Osteocyte (in vitro differentiated cells): ENCODE results near the gene MEPE. TPM values are rescaled to one million over a fixed set of nuclear protein-coding genes. Genes with fewer than 3 reads are reported as not detected.

Experiments used
- DNase-seq: peaks from one replicate; pipeline ENCODE4 v3.0.0; 2021; ENCODE audit warnings: mixed read lengths; ENCODE audit not compliant: unreplicated experiment; ENCODE audit errors: extremely low spot score
- H3K27ac Mint-ChIP-seq: one replicate; pipeline ENCODE4 v1.8.0; 2021; ENCODE audit warnings: mild to moderate bottlenecking, mixed read lengths; ENCODE audit not compliant: unreplicated experiment
- H3K27me3 Mint-ChIP-seq: one replicate; pipeline ENCODE4 v1.8.0; 2021; ENCODE audit warnings: mixed read lengths; ENCODE audit not compliant: unreplicated experiment
- H3K36me3 Mint-ChIP-seq: one replicate; pipeline ENCODE4 v1.8.0; 2021; ENCODE audit warnings: mixed read lengths; ENCODE audit not compliant: unreplicated experiment
- H3K4me1 Mint-ChIP-seq: one replicate; pipeline ENCODE4 v1.8.0; 2021; ENCODE audit warnings: mixed read lengths; ENCODE audit not compliant: unreplicated experiment
- H3K4me3 Mint-ChIP-seq: one replicate; pipeline ENCODE4 v1.8.0; 2021; ENCODE audit warnings: mild to moderate bottlenecking, moderate library complexity, mixed read lengths; ENCODE audit not compliant: unreplicated experiment
- H3K9me3 Mint-ChIP-seq: one replicate; pipeline ENCODE4 v1.8.0; 2021; ENCODE audit warnings: mixed read lengths; ENCODE audit not compliant: unreplicated experiment
- long read RNA-seq: library from polyadenylated mRNA; unstranded; transcript quantifications from one replicate; pipeline ENCODE4 v2.0.0, GENCODE V29; 2021
- total RNA-seq: library from RNA; stranded (reverse); gene quantifications from 2 replicates; pipeline ENCODE4 v1.2.1, GENCODE V29; 2021
- TF ChIP-seq, protein P1 (sequence below): fragments of 200-600 bp; sonication (generic); IDR thresholded peaks from 2 replicates; pipeline ENCODE4 v1.5.0; 2021; ENCODE audit warnings: antibody characterized with exemption, mild to moderate bottlenecking, moderate library complexity

Gene MEPE, protein sequence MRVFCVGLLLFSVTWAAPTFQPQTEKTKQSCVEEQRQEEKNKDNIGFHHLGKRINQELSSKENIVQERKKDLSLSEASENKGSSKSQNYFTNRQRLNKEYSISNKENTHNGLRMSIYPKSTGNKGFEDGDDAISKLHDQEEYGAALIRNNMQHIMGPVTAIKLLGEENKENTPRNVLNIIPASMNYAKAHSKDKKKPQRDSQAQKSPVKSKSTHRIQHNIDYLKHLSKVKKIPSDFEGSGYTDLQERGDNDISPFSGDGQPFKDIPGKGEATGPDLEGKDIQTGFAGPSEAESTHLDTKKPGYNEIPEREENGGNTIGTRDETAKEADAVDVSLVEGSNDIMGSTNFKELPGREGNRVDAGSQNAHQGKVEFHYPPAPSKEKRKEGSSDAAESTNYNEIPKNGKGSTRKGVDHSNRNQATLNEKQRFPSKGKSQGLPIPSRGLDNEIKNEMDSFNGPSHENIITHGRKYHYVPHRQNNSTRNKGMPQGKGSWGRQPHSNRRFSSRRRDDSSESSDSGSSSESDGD
- not detected in 2 replicates for total RNA-seq
- long read RNA-seq, result 0 reads

- Mint-ChIP-seq H3K27me3 (peaks cover 15% of the 10 kb centered on the region), H3K36me3 (no peaks in the 10 kb centered on the region), H3K4me1 (peaks cover 11% of the 10 kb centered on the region), H3K27ac (no peak within 1 kb of the TSS), H3K9me3 (no peaks in the 10 kb centered on the region), H3K4me3 (no peak within 1 kb of the TSS)
- TF ChIP-seq, protein P1, sequence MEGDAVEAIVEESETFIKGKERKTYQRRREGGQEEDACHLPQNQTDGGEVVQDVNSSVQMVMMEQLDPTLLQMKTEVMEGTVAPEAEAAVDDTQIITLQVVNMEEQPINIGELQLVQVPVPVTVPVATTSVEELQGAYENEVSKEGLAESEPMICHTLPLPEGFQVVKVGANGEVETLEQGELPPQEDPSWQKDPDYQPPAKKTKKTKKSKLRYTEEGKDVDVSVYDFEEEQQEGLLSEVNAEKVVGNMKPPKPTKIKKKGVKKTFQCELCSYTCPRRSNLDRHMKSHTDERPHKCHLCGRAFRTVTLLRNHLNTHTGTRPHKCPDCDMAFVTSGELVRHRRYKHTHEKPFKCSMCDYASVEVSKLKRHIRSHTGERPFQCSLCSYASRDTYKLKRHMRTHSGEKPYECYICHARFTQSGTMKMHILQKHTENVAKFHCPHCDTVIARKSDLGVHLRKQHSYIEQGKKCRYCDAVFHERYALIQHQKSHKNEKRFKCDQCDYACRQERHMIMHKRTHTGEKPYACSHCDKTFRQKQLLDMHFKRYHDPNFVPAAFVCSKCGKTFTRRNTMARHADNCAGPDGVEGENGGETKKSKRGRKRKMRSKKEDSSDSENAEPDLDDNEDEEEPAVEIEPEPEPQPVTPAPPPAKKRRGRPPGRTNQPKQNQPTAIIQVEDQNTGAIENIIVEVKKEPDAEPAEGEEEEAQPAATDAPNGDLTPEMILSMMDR, result no peak
- no peak for DNase-seq
Observed at GRCh38 chr4:87832669-87833068, at the start of gene MEPE. Gene MEPE (plus strand): TSS chr4:87832969. CDS start chr4:87834715, 1,746 bp downstream.

- TF ChIP-seq, protein P1, result no peak
- no peaks in the 10 kb centered on the region for H3K36me3 Mint-ChIP-seq
- DNase-seq, result no peak
- H3K9me3 Mint-ChIP-seq, result no peaks in the 10 kb centered on the region
- H3K27ac Mint-ChIP-seq, result no peak overlapping the region
- H3K4me3 Mint-ChIP-seq, result no peak overlapping the region
- no peaks in the 10 kb centered on the region for H3K4me1 Mint-ChIP-seq
- peaks cover 21% of the 10 kb centered on the region for H3K27me3 Mint-ChIP-seq
Observed at GRCh38 chr4:87783781-87784180, 49.0 kb upstream of the MEPE start.

DNA sequence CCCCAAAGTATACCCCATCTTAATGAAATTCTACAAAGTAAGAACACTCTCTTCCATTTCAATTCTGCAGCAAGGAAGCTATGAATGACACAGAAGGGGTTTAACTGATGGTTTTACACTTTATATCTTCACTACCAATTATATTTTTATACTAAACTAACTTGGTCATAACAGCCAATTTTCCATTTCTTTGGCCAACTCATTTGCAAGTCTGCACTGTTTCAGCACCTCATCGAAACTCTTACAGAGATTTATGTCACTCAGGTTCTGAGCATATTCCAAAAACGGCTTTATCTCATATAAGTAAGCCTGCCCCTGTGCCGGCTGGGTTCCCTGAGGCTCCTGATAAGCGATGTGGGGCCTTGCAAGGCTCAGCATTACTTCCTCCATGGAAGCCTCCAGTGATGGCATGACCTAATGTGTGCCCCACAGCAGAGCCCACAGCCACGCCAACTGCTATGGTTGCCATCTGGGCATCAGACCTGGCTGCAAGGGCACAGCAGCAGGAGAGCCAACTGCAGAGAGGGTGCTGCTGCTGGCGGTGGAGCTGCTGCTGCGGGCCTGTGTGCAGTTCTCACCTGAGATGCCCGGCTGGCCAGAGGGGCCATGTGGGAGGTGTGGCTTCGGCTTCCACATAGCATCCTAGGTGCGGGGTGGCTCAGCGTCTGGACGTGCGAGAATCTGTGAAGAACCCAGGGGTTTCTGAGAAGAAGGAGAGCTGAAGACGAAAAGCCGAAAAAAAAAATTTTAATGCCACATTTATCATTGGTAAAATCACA lies 46.8 kb upstream of the MEPE start:
- no peaks in the 10 kb centered on the region for H3K36me3 Mint-ChIP-seq
- peaks cover 12% of the 10 kb centered on the region for H3K27me3 Mint-ChIP-seq
- DNase-seq, result no peak
- no peak overlapping the region for H3K4me3 Mint-ChIP-seq
- H3K9me3 Mint-ChIP-seq, result no peaks in the 10 kb centered on the region
- H3K4me1 Mint-ChIP-seq, result no peaks in the 10 kb centered on the region
- TF ChIP-seq, protein P1, result no peak
- H3K27ac Mint-ChIP-seq, result no peak overlapping the region

DNA sequence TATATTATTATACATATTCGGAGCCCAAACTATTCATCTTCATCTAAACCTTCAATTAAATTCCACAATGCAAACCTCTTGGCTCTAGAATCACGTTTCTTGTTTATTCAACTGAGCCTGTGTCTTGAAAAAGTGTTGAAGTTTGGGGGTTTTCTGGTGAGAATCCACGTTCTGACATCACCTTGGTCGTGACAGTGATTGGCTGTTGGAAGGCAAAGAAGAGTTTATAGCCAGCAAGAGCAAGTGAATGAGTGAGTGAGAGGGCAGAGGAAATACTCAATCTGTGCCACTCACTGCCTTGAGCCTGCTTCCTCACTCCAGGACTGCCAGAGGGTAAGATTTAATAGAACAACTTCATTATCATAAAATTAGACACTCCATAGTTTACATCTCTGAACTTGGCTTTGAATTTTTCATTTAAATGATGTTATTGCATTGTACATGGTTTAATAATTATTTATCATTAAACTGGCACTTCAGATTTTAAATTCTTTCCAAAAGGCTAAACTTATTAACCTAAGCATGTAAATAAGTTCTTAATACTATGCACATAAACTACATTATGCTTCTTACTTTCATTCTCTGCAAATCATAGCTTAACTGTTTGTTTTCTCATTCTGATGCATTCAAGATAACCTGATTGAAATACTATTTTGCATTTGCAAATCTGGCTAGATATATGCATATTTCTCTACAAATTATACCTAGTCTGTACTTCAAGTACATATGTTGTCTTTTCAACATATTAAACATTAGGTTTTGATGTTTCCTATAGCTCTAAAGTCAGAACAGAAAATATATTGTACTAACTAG lies 33.3 kb upstream of the MEPE start, which contains the start of gene IBSP:
TSS of gene IBSP (plus strand) at position 254 of the 813 bp plus-strand sequence. CDS start 2,808 bp downstream, outside the sequence.
- H3K4me3 Mint-ChIP-seq, result no peak within 1 kb of the TSS
- no peak for DNase-seq
- no peaks in the 10 kb centered on the region for H3K4me1 Mint-ChIP-seq
- TF ChIP-seq, protein P1, result no peak
- no peaks in the 10 kb centered on the region for H3K36me3 Mint-ChIP-seq
- H3K27me3 Mint-ChIP-seq, result peaks cover 10% of the 10 kb centered on the region
- H3K9me3 Mint-ChIP-seq, result no peaks in the 10 kb centered on the region
- H3K27ac Mint-ChIP-seq, result no peak within 1 kb of the TSS
